HEK293 (cell line): ENCODE results near the gene PRR35.

ENCODE experiments used
- ZEB2 ChIP-seq: fragments of 450-650 bp; formaldehyde crosslinking; IDR thresholded peaks from 2 replicates; pipeline ENCODE4 v1.5.1; 2016; ENCODE audit warnings: missing biosample characterization, missing genetic modification characterization
- ZNF274 ChIP-seq, 2 experiments: fragments of 200-500 bp in 1 of 2; fragments of 450-650 bp in 1 of 2; sonication (Bioruptor generic) in 1 of 2; formaldehyde crosslinking in 1 of 2; IDR thresholded peaks; 2 replicates each; pipeline versions ENCODE4 v1.5.1 to v1.6.1; 2014 to 2016; ENCODE audit warnings: borderline replicate concordance in 1 of 2, inconsistent platforms in 1 of 2, low read length in 1 of 2, missing biosample characterization in 1 of 2, missing genetic modification characterization in 1 of 2
- ZNF510 ChIP-seq: fragments of 450-650 bp; formaldehyde crosslinking; IDR thresholded peaks from 2 replicates; pipeline ENCODE4 v1.5.1; 2018; ENCODE audit warnings: mild to moderate bottlenecking, missing genetic modification characterization, missing biosample characterization; ENCODE audit not compliant: insufficient replicate concordance
- ZNF548 ChIP-seq: fragments of 450-650 bp; formaldehyde crosslinking; IDR thresholded peaks from 2 replicates; pipeline ENCODE4 v1.5.1; 2016; ENCODE audit warnings: missing biosample characterization, missing genetic modification characterization
- ZNF629 ChIP-seq: fragments of 450-650 bp; formaldehyde crosslinking; IDR thresholded peaks from 2 replicates; pipeline ENCODE4 v1.5.1; 2017; ENCODE audit warnings: missing biosample characterization, missing genetic modification characterization
- ZNF837 ChIP-seq: fragments of 450-650 bp; formaldehyde crosslinking; IDR thresholded peaks from 2 replicates; pipeline ENCODE4 v1.5.1; 2016; ENCODE audit warnings: missing biosample characterization, missing genetic modification characterization
- TF ChIP-seq, protein P1 (sequence below): fragments of 450-650 bp; formaldehyde crosslinking; IDR thresholded peaks from 2 replicates; pipeline ENCODE4 v1.5.1; 2016; ENCODE audit warnings: missing biosample characterization, missing genetic modification characterization
- TF ChIP-seq, protein P2 (sequence below): fragments of 450-650 bp; formaldehyde crosslinking; IDR thresholded peaks from 2 replicates; pipeline ENCODE4 v1.5.1; 2017; ENCODE audit warnings: missing biosample characterization, missing genetic modification characterization
- TF ChIP-seq, protein P3 (sequence below): sonication (generic); formaldehyde crosslinking; IDR thresholded peaks from 2 replicates; pipeline ENCODE4 v1.8.1; 2022; ENCODE audit warnings: mild to moderate bottlenecking, moderate library complexity, missing genetic modification reagents
- TF ChIP-seq, protein P4 (sequence below): fragments of 450-650 bp; formaldehyde crosslinking; IDR thresholded peaks from 2 replicates; pipeline ENCODE4 v1.5.1; 2016; ENCODE audit warnings: missing biosample characterization, missing genetic modification characterization

DNA sequence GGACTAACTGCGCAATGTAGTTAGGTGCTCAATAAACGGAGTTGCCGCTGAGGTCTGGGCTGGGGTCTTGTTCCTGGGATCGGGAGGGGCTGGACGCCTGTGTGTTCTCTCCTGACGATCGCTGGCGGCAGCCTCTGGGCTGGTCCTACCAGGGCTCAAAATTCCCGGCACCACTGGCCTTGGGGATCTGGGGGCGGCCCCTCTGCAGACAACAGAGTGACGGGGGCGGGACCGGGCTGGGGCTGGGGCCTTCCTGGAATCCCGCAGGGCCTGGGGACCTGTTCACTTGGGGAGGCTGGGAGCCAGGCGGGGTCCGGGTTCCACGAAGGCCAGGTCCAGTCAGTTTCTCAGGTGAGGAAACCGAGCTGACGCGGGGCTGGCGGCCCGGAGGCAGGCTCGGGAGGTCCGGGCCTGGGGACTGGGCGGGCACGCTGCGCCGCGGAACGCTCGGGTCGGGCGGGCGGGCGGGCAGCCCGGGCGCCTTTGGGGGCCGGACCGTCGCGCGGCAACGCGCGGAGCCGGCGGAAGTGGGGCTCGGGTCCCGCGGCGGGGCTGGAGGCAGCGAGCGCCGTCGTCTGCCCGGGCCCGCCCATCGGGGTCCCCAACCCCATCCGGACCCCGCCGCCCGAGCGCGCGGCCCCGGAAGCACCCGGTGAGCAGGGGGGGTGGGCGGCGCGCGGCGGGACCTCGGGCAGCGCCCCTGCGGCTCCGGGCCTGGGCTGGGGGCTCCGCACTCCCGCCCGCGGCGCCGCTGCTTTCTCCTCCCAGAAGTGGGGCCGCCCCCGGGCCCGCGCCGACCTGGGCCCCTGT is 9.5 kb downstream of the PRR35 start, which contains the start of gene PIGQ:
- TF ChIP-seq ZNF510: no peak
- TF ChIP-seq, protein P1, sequence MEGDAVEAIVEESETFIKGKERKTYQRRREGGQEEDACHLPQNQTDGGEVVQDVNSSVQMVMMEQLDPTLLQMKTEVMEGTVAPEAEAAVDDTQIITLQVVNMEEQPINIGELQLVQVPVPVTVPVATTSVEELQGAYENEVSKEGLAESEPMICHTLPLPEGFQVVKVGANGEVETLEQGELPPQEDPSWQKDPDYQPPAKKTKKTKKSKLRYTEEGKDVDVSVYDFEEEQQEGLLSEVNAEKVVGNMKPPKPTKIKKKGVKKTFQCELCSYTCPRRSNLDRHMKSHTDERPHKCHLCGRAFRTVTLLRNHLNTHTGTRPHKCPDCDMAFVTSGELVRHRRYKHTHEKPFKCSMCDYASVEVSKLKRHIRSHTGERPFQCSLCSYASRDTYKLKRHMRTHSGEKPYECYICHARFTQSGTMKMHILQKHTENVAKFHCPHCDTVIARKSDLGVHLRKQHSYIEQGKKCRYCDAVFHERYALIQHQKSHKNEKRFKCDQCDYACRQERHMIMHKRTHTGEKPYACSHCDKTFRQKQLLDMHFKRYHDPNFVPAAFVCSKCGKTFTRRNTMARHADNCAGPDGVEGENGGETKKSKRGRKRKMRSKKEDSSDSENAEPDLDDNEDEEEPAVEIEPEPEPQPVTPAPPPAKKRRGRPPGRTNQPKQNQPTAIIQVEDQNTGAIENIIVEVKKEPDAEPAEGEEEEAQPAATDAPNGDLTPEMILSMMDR: no peak
- TF ChIP-seq ZEB2 (tag by site-specific recombination): no peak
- no peak for TF ChIP-seq ZNF629
- TF ChIP-seq ZNF548 (tag by site-specific recombination): no peak
- TF ChIP-seq ZNF274 (IDR thresholded peaks at IDR 0.05; ENCODE audit: low read length): no peak
- no peak for TF ChIP-seq ZNF274 (tag by site-specific recombination; IDR thresholded peaks at IDR 0.05; ENCODE audit: borderline replicate concordance)
- TF ChIP-seq, protein P2, sequence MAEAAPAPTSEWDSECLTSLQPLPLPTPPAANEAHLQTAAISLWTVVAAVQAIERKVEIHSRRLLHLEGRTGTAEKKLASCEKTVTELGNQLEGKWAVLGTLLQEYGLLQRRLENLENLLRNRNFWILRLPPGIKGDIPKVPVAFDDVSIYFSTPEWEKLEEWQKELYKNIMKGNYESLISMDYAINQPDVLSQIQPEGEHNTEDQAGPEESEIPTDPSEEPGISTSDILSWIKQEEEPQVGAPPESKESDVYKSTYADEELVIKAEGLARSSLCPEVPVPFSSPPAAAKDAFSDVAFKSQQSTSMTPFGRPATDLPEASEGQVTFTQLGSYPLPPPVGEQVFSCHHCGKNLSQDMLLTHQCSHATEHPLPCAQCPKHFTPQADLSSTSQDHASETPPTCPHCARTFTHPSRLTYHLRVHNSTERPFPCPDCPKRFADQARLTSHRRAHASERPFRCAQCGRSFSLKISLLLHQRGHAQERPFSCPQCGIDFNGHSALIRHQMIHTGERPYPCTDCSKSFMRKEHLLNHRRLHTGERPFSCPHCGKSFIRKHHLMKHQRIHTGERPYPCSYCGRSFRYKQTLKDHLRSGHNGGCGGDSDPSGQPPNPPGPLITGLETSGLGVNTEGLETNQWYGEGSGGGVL (tag by site-specific recombination): no peak
- TF ChIP-seq, protein P3, sequence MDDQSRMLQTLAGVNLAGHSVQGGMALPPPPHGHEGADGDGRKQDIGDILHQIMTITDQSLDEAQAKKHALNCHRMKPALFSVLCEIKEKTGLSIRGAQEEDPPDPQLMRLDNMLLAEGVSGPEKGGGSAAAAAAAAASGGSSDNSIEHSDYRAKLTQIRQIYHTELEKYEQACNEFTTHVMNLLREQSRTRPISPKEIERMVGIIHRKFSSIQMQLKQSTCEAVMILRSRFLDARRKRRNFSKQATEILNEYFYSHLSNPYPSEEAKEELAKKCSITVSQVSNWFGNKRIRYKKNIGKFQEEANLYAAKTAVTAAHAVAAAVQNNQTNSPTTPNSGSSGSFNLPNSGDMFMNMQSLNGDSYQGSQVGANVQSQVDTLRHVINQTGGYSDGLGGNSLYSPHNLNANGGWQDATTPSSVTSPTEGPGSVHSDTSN: no peak
- TF ChIP-seq ZNF837 (tag by site-specific recombination): no peak
- TF ChIP-seq, protein P4, sequence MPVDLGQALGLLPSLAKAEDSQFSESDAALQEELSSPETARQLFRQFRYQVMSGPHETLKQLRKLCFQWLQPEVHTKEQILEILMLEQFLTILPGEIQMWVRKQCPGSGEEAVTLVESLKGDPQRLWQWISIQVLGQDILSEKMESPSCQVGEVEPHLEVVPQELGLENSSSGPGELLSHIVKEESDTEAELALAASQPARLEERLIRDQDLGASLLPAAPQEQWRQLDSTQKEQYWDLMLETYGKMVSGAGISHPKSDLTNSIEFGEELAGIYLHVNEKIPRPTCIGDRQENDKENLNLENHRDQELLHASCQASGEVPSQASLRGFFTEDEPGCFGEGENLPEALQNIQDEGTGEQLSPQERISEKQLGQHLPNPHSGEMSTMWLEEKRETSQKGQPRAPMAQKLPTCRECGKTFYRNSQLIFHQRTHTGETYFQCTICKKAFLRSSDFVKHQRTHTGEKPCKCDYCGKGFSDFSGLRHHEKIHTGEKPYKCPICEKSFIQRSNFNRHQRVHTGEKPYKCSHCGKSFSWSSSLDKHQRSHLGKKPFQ (tag by site-specific recombination): no peak
